ENCODE measurements around the gene SCRT2. TPM values are rescaled to one million over a fixed set of nuclear protein-coding genes. Genes with fewer than 3 reads are reported as not detected.
A peak's percentile ranks its signal among the peaks of the same experiment; 100 is the strongest.
"Not testable (repeated sequence)": the region's sequence is repeated elsewhere in the genome, so short reads cannot be mapped to it uniquely, and the experiment has no call there.

The SCRT2 gene
- total RNA-seq, 2 donors from 2014 or later = not detected

GRCh38 chr20:642398-643174 lies 33.0 kb downstream of the SCRT2 start:
- Histone ChIP-seq H3K4me1 (peaks cover 0 to 31% of the 10 kb centered on the region in 2 donors), H3K4me3 (peak overlapping the region; percentile 50 to 62), H3K36me3 (peaks cover 9% of the 10 kb centered on the region), H3K9me3 (no peaks in the 10 kb centered on the region), H3K27me3 (no peaks in the 10 kb centered on the region), H3K27ac (peak overlapping the region; percentile 75 to 84)
- TF ChIP-seq, protein P1, sequence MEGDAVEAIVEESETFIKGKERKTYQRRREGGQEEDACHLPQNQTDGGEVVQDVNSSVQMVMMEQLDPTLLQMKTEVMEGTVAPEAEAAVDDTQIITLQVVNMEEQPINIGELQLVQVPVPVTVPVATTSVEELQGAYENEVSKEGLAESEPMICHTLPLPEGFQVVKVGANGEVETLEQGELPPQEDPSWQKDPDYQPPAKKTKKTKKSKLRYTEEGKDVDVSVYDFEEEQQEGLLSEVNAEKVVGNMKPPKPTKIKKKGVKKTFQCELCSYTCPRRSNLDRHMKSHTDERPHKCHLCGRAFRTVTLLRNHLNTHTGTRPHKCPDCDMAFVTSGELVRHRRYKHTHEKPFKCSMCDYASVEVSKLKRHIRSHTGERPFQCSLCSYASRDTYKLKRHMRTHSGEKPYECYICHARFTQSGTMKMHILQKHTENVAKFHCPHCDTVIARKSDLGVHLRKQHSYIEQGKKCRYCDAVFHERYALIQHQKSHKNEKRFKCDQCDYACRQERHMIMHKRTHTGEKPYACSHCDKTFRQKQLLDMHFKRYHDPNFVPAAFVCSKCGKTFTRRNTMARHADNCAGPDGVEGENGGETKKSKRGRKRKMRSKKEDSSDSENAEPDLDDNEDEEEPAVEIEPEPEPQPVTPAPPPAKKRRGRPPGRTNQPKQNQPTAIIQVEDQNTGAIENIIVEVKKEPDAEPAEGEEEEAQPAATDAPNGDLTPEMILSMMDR (IDR thresholded peaks at IDR 0.05) = no peak
- no peak for DNase-seq (ENCODE audit: low spot score)

- not testable (repeated sequence) for H3K27me3 ChIP-seq; H3K36me3 ChIP-seq; DNase-seq (ENCODE audit: low spot score); H3K9me3 ChIP-seq
- Histone ChIP-seq H3K4me1 (peaks cover 0 to 27% of the 10 kb centered on the region in 2 donors), H3K27ac (peak overlapping the region; percentile 75 to 84), H3K4me3 (peak overlapping the region; percentile 50 to 62)
These were observed 33.6 kb downstream of the SCRT2 start for GRCh38 chr20:642013-642397.

DNA sequence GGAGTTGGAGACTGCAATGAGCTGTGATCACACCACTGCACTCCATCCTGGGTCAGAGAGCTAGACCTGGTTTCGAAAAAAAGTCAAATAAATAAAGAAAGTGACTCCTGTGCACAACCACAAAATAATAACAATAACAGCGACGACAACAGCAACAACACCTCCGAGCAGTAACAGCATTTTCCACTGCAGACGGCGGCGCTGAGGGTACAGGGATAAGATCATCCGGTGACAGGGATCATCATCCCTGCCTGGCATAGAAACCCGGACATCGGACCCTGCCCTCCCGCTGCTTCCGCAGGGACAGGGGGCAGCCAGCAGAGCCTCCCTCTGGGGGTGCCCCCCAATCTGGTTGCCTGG lies 34.1 kb downstream of the SCRT2 start:
- no peak overlapping the region for H3K4me3 ChIP-seq
- H3K27ac ChIP-seq = peak overlapping the region in 1 of 2 donors; percentile 21
- no peaks in the 10 kb centered on the region for H3K9me3 ChIP-seq
- no peaks in the 10 kb centered on the region for H3K36me3 ChIP-seq
- no peaks in the 10 kb centered on the region for H3K27me3 ChIP-seq
- peaks cover 0 to 22% of the 10 kb centered on the region in 2 donors for H3K4me1 ChIP-seq
- TF ChIP-seq, protein P1 (IDR thresholded peaks at IDR 0.05) = no peak
- no peak for DNase-seq (ENCODE audit: low spot score)

GRCh38 chr20:640674-641515 lies 34.7 kb downstream of the SCRT2 start:
- Histone ChIP-seq H3K36me3 (no peaks in the 10 kb centered on the region), H3K4me3 (no peak overlapping the region), H3K27me3 (no peaks in the 10 kb centered on the region), H3K27ac (peak overlapping the region in 1 of 2 donors; percentile 21), H3K4me1 (peaks cover 0 to 16% of the 10 kb centered on the region in 2 donors), H3K9me3 (no peaks in the 10 kb centered on the region)
- TF ChIP-seq, protein P1 (IDR thresholded peaks at IDR 0.05) = no peak
- no peak for DNase-seq (ENCODE audit: low spot score)

DNA sequence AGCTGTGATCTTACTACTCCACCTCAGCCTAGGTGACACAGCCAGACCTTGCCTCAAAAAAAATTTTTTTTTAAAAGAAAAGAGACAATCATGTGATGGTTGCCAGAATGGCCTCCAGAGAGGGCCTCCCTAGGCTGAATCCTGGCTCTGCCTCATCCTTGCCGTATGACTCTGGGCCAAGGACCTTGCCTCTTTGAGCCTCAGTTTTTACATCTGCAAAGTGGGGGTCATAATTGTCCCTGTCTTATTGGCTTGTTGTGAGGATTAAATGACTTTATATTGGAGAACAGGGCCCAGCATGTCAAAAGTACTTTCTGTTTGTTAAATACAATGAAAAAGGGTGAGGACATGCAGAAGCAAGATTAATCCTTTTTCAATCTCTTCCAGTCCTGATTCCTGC lies 37.0 kb downstream of the SCRT2 start:
- Histone ChIP-seq H3K27me3 (no peaks in the 10 kb centered on the region), H3K4me3 (no peak overlapping the region), H3K36me3 (no peaks in the 10 kb centered on the region), H3K4me1 (peaks cover 0 to 8% of the 10 kb centered on the region in 2 donors), H3K27ac (no peak overlapping the region), H3K9me3 (no peaks in the 10 kb centered on the region)
- TF ChIP-seq, protein P1 (IDR thresholded peaks at IDR 0.05) = no peak
- no peak for DNase-seq (ENCODE audit: low spot score)

GRCh38 chr20:637559-637958 lies 38.0 kb downstream of the SCRT2 start:
- H3K27me3 ChIP-seq = no peaks in the 10 kb centered on the region
- TF ChIP-seq, protein P1 (IDR thresholded peaks at IDR 0.05) = no peak
- H3K36me3 ChIP-seq = no peaks in the 10 kb centered on the region
- no peaks in the 10 kb centered on the region for H3K9me3 ChIP-seq
- H3K27ac ChIP-seq = no peak overlapping the region
- H3K4me3 ChIP-seq = no peak overlapping the region
- DNase-seq (ENCODE audit: low spot score) = no peak
- H3K4me1 ChIP-seq = peaks cover 0 to 3% of the 10 kb centered on the region in 2 donors

Measured in right atrium auricular region (tissue), 2 donors.